Non-pigmented ciliary epithelial cell (primary cell): ENCODE measurements around the gene WNT5A.
"Not testable (repeated sequence)": the region's sequence is repeated elsewhere in the genome, so short reads cannot be mapped to it uniquely, and the experiment has no call there.

Source experiments
- DNase-seq: peaks from one replicate; pipeline ENCODE4 v3.0.0-alpha.2; 2010; ENCODE audit warnings: low read depth

Gene WNT5A

DNA sequence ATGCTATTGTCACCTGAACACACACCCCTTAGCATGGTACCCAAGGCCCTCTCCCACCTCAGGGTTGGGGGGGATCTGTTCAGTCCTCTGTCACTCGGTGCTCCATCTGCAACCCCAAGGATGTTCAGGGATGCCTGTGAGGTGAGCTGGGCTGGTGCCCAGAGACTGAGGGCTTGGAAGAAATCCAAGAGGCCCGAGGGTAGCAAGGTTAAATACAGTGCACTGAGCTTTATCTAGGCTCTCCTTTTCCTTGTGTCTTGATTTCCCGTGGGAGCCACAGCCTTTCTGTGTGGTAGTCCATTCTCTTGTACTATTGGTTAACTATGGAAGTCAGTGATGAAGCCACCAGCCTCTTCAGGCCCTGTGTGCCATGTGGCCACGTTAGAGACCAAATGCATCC is 18.7 kb upstream of the WNT5A start:
- no peak for DNase-seq

DNA sequence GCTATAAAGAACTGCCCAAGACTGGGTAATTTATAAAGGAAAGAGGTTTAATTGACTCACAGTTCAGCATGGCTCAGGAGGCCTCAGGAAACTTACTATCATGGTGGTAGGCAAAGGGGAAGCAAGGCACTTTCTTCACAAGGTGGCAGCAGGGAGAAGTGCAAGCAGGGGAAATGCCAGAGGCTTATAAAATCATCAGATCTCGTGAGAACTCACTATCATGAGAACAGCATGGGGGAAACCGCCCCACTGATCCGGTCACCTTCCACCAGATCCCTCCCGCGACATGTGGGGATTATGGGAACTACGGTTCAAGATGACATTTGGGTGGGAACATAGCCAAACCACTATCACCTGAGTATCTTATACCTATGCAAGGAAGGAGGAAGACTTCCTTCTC is 18.0 kb upstream of the WNT5A start:
- not testable (repeated sequence) for DNase-seq

DNA sequence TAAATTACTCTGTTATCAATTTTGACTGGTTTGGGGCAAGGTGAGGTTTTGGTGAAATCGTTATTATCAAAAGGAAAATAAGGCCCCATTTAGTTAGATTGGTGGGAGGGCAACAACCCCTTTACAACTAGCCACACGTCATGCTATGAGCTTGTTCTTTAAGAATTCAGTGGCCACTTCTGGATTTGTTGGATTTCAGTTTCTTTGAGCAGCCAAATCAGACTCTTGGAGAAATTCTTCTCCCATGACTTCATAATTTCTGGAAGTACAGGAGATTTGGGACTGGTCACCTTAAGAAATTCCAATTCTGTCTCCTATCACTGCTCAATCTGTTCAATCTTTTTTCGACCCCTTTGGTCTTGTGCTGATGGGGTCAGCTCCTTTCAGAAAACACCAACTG is 14.8 kb upstream of the WNT5A start:
- DNase-seq: no peak

DNA sequence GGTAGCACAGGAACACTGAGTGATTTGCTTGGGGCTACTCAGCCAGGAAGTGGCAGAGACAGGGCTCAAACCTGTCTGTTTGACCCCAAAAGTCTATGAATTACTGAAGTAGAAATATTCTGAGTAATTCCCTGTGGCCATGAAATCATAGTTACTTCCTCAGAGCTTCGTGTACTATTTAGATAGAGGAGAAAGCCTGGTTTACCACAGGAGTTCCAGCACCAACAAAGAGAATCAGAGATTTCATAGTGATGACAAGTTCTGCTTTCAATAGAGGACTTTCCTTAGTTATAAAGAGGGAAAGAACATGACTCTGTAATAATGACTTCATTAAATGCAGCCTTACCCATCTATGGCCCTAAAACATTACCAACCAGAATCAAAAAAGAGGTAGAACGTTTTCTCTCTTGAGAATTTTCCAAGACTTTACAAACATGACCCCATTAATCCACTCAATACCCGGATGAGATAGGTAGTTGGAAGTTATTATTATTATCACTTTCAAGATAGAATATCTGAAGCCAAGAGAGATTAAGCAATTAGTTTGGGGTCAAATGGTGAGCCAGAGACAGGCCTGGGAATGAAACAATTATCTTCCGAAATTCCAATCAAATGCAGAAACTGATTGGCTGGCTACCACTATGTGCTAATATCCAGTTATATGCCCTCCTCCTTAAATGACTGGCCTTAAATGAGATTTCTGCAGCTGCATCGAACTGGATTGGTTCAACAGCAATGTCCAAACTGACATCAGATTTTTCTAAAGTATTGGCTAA is 13.6 kb upstream of the WNT5A start:
- no peak for DNase-seq

DNA sequence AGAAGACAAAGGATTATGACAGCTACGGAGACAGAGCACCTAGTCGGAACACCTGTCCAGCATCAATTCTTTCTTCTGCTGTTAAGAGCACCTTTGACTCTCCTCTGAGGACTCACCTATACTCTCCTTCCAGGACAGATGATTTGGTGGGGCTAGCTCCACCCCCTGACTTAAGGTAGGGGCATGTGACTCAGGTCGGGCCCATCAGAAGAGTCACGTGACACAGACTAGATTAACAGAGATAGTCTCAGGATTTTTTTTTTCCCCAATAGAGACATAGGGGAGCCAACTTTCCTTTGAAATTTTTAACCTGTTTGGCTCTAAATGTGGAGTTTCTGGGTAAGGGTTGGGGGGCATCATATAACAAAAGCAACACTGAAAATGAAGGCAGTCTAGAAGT is 11.4 kb upstream of the WNT5A start:
- DNase-seq: no peak

DNA sequence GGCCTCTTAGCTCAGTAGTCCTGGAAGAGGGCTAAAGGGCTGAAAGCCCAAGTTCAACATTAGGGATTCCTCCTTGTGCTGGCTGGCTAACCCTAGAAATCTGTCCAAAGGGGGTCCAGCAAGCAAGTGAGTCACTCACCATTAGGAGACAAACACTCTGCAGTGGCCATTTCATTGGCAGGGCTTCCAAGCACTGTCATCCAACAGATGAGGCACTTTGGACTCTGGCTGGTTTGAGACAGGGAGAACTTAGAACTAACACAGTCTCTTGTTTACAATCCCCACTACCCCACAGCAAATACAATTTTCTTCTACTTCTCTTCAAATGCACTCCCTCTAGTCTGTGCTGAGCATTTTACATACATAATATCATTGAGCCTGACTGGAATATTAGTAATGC is 10.1 kb upstream of the WNT5A start:
- no peak for DNase-seq

DNA sequence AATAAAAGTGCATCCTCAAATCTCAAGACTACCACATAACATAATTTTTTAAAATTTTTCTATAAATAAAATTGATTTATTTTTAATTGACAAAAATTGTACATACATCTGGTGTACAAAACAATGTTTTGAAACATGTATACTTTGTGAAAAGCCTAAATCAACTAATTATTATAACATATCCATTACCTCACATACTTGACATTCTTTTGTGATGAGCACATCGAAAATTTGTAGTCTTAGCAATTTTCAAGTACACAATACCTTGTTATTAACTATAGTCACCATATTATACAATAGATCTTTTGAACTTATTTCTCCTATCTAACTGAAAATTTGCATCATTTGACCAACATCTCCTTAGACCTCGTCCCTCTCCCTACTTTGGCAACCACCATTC is 7.9 kb upstream of the WNT5A start:
- DNase-seq: no peak

DNA sequence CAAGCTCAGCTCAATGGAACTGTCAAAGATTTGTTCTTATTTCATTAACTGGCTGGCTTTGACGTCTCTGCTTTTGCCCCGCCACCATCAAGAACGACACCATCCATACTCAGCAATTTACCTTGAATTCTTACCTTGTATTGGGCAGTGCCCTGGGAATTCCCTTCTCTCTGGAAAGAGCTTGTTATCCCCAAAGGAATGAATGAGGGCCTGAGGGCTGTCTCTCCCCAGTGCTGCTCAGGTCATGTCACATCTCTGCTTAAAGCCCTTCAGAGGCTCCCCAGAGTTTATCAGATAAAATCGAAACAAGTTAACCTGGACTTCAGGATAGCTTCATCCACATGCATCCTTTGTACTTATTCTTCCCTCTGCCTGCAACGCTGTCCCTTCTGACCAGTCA is 5.9 kb upstream of the WNT5A start:
- DNase-seq: no peak

DNA sequence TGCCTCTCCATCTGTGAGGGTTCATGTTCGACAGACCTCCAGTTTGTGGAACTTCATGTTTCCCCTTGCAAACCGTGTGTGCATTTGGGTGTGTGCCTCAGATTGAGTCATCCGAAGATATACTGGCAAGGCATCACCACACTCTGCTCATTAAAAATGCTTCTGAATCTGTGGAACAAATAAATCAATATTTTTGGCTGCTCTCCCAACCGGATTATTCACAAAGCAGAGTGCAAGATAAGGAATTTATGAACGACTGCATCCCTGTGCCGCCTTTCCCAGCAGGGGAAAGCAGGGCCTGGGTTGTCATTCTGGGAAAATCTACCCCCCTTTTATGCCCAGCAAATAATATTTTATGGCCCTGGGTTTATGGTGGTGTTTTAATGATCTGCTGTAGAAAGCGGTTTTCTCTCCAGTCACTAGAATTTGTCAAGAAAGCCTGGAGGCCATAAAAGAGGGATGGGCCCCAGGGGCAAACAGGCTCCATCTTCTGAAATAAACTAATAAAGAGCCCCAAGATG is 4.2 kb upstream of the WNT5A start:
- DNase-seq: no peak

DNA sequence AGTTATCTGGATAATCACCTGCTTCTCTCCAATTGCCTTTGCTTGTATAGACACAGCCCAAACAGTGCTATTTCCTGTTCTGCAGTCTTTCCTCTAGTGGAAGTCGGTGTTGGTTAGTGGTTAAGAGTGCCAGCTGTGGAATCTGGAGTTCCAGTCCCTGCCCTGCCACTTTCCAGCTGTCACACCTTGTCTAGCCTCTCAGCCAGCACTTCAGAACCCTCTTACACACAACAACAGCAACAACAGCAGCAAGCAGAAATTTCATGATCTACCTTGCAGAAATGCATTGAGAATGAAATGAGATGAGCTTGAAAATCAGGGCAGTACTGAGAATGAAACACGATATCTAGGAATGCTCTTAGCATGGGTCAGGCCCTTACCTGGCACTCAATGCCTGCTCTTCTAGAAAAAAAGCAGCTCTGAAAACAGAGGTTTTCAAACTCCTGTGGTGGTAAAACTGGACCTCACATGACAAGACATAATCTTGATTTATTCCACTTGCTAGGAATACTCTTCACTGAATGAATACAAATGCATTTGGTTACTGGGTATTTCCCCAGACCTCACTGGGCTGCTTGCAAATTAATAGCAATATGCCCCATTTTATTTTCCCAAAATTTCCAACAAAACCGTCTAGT is 3.3 kb upstream of the WNT5A start:
- DNase-seq: no peak

DNA sequence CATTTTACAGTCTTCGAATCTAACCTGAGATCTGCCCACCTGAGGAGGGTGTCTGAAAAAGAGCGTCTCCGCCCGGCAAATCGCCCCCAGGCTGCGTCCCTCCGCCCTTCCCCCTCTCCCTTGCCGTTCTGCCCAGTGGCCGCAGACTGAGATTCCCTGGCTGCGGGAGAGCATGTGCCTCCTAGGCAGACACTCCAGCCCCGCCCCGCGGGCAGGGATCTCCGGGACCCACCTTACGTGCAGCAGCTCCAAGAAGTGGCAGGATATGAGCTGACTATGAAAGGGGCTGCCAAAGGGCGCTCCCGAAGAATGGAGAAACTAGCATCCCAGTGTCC is 2.7 kb upstream of the WNT5A start:
- DNase-seq: no peak

DNA sequence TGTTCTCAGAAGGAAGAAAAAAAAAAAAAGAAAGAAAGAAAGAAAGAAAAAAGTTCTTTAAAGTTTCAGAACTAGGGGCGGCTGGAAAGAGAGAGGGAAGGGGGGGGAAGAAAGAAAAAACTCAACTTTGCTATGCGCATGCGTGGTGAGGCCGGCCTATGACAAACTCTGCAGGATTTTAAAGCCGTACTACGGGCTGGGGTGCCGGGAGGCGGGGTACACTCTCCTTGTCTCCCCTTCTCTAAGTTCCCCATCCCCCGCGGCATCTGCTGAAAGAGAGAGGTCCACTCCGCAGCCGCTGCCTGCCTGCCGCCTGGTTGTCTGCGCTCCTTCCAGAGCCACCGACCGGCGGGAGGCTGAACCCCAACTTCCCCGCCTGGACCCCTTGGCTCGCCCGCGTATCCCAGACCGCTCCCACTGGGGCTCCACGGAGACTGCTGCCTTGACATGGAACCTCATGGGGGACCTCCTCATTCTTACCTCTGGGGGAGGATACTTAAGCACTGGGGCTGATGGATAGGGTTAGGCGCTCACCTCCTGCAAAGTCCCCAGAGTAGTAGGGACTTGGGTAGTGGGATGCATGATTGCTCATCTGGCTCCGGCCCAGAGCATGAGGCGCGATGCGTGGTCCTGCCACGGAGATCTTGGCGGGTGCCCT is 1.4 kb upstream of the WNT5A start:
- DNase-seq: no peak

DNA sequence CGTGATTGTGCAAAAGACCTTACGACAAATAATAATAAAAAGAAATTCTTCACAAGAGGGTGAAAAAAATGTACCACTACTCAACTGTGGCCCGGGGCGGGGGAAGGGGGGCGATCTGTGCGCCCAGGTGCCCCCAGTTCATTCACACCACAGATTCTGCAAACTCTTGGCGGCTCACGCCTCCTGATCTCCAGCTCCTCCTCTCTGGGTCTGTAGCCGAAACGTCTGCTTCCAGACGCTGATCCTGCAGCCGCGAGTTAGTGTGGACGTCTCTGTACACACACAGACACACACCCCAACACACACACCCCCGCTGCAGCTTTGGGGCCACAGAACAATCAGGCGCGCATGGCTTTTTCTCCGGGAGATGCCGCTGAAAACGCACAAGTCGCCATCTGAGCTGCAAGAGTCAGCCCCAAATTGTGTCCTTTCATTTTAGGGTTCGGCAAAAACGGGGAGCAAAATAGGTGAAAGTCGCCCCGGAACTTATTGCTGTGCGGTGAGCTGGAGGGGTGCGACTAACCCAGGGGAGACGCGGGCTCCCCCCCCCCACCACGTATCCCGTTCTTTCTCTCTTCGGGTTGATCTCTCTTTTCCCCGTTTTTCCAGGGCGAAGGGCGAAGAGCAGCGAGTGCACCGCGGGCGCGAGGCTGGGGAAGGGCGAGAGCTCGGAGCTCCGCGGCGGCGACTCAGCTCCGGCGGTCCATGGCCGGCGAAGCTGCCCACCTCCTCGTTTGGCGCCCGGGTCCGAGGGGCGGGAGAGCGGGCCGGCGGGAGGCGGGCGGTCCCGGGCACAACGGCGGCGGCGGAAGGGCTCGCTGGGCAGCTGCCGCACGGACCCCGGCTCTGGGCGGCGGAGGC is 505 bp upstream of the WNT5A start:
- no peak for DNase-seq

DNA sequence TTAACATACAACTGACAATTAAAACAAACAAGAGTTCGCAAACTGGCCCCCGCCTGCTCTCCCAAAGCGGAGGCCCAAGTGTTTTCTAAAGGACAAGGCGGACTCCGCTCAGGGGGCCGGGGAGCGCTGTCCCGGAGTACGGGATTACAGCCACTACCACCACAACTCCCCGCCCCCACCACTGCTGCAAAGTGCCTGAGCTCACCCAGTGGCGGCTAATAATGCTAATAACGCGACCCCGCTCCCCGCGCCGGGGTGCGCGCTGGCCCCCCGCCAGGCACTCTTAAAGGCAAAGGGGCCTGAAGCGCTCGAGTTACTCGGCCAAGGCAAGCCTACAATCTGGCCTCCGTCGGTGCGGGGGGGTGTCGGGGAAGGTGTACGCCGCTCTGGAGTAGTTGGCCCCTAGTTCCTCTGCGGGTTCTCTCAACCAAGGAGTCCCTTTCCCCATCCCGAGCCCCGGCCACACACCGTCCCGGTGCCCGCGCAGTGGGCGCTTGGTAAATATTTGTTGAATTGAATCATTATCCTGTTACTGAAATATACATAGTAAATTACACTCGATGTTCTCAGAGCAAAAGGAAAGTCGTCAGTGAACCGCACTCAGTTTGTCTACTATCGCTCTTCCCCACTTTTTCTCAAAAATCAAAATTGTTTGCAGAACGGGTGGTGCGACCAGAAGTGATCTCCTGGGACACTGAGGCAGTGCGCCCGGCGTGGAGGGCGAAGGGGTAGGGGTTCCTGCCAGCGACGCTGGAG is 827 bp downstream of the WNT5A start:
- DNase-seq: no peak

DNA sequence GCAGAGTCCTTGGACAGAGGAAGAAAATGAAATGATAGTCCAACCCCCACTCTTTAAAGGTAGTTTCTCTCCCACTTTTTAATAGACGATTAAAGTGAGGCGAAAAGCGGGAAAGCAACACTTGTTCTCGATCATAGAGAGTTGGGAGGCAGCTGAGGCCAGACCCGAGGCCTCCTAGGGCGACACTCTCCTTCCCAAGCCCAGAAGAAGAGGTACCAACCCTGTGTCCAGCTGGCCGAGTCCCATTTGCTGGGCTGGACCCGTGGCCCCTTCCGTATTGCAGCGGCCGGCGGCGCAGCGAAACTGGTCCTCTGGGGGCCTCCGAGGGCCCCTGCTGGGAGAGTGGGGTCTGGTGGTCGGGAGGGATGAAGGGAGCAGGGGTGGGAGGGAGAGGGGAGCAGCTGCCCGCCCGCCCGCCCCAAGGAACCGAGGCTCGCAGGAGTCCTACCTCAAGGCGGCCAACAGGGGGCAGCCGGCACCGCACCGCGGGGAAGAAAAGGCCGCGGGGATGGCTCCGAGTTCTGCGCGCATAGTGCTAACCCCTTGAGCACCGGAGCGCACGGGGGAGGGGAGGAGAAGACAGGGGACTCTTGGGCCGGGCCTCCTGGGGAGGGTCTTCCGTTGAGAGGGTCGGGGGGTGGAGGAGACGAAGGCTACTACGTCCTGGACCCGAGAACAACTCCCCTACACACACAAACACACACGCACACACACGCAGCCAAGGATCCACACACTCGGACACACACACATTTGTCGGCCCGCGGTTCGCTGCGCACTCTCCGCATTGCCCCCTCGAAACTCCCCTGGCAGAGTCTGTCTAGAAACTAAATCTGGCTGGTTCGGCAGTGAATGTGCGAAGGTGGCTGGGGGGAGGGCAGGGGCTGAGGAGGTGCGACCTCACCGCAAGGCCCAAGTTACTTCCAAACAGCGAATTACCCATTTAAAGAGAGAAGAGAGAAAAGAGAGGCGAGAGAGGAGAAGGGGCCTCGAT is 2.0 kb downstream of the WNT5A start:
- no peak for DNase-seq

DNA sequence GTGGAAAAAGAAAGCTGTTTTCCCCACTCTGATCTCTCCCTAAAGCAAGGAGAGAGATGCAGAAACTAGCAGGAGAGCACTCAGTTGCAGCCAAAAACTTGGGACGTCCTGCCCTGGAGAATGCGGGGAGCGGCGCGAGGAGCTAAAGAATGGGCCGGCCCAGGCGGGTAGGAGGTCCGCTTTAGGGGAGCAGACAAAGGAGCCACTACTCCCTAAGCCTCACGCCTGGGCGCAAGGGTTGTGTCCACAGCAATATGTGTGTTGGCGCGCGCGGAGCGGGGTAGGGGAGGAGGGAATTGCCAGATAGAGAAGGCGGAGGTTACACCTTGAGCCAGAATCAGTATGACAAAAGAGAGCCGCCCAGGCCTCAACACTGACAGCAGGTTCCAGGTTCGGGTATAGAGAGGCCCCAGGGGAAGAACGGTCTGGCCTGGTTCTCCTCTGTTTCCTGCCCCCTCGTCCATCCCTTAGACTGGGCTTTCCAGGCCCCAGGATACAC is 2.9 kb downstream of the WNT5A start:
- no peak for DNase-seq

DNA sequence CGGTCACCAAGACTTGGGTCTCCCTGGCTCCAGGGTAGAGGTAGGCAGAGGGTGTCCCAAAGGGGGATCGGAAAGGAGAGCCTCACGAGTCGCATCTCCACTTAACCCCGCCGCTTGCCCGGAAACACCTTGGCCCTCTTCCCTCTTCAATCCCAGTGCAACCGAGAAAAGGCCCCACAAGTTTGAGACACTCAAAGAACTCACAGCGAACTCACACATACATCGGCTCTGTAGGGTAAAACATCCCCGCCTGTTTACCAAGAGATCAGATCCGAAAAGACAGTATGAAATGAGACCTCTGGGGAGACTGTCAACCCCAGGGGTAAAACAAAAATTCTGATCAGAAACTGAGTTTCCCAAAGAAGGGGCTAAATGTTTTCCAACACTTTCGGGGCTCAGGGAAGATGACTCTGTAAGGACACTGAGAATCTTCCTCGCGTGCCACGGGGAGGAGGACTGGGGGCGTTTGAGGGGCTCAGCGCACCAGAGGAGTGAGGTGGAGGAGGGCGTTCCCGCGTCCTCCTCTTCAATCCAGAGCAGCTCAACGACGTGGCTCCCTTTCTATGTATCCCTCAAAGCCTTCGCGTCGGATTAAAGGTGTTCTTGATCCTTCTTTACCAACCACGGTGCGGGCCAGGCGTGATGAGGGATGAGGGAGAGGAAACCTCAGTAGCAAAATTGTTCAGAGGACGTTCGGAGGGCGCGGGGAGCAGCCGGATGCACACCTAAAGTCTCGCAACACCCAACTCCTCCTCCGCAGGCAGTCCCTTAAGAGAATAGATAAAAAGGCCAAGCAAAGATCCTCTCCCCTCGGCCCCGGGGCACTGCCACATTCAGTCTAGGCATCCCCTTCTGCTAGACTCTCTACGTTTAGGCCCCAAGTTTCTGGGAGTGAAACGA is 3.7 kb downstream of the WNT5A start:
- DNase-seq: no peak

DNA sequence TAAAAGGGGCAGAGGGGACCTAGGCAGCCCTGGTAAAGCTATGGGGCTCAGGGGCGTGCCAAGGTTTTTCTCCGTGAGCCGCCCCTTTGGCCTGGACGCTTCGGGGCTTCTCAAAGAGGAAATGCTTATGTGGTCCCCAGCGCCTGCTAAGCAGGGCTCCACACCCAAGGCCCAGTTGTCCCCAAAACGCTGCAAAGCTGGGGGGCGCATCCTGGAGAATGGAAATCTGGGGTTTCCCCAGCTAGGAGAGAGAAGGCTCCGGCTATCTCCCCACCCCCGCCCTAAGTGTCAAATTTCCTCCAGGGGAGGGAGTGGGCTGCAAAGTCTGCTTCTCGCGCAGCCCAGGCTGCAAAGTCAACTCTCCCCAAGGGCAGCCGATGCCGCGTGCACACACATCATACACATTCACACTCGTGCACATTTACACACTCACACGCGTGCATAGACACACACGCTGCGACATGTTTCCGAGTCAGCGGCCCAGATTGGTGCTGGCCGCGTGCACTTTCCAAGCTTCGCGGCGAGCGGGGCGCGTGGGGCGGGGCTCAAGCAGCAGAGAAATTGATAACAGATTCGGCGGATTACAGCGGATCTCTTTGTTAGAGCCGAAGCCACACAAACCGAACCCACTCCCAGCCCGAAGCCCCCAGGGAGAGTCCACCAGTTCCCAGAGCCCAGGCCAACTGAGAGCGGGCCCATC is 4.5 kb downstream of the WNT5A start:
- DNase-seq: no peak
